H1 (cell line): ENCODE data around the gene SLC7A6OS. TPM values are rescaled to one million over a fixed set of nuclear protein-coding genes. Genes with fewer than 3 reads are reported as not detected.

ENCODE experiments used
- CBX8 ChIP-seq: fragments of 300-800, 300-1000 bp; sonication (generic); IDR thresholded peaks from 2 replicates; pipeline ENCODE4 v1.7.1; 2016; ENCODE audit warnings: low read depth, low read length, borderline replicate concordance
- SAP30 ChIP-seq: fragments of 300-600 bp; sonication (generic); IDR thresholded peaks from 2 replicates; pipeline ENCODE4 v1.7.1; 2012; ENCODE audit warnings: low read length, moderate library complexity, mild to moderate bottlenecking, inconsistent platforms; ENCODE audit not compliant: insufficient read depth, insufficient replicate concordance
- SP1 ChIP-seq: IDR thresholded peaks from 2 replicates; pipeline ENCODE4 v1.6.1; 2011; ENCODE audit warnings: low read depth, low read length
- polyA plus RNA-seq, 7 experiments: library from polyadenylated mRNA; depleted of rRNA in 3 of 7; stranded (reverse) in 5 of 7; unstranded in 2 of 7; fragments of >200 nt in 5 of 7; fragments of 200-250 nt in 2 of 7; gene quantifications; 1 replicate in 5 of 7; 2 replicates in 1 of 7; 4 replicates in 1 of 7; pipeline versions ENCODE4 v1.2.1 to v1.2.3, GENCODE V29; 2011 to 2013; ENCODE audit warnings: missing spikeins in 2 of 7, mixed read lengths in 2 of 7
- total RNA-seq: library from RNA; stranded (reverse); fragmentation: NEBNext Ultra II Directional; extraction: Animal tissue kit (Norgen Biotek cat#: 25700); gene quantifications from 2 replicates; pipeline ENCODE4 v1.2.1, GENCODE V29; 2021
- TF ChIP-seq, protein P1 (sequence below): fragments of 300-600 bp; sonication (generic); IDR thresholded peaks from 2 replicates; pipeline ENCODE4 v1.7.1; 2012; ENCODE audit warnings: low read length, moderate library complexity, mild to moderate bottlenecking, inconsistent platforms; ENCODE audit not compliant: insufficient replicate concordance

Gene SLC7A6OS
- total and polyA plus RNA-seq, 2 of the 8 experiments (the other 6 are each of a cell fraction or from before 2014, with no cell fraction given) = 7.3 to 21.3 TPM

DNA sequence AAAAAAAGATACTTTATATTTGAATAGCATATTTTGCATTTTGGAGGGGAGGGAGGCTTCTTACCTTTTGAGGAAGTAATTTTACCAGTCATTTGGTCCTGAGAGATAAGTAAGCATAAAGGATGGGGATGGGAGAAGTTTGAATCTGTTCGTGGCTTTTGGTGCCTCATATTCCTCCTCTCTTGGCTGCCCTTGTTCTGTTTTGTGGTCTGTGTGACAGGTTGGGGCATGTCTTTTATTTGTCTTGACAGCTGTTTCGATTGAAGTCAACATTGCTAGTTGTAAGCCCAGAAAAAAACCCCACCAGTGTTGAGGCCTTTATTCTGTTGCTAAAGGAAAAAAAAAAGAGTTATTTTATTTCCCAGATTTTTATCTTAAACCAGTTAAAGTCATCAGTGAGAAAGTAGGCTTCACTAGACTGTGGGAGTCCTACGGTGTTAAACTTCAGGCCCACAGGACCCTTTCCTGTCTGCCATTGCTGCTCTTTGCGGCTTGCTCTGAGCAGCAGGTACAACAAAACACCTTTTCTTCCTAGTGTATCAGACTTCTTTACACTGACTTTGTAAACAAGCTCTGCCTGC, 35.0 kb downstream of the SLC7A6OS start (continued):
- no peak for TF ChIP-seq SAP30
- TF ChIP-seq, protein P1, sequence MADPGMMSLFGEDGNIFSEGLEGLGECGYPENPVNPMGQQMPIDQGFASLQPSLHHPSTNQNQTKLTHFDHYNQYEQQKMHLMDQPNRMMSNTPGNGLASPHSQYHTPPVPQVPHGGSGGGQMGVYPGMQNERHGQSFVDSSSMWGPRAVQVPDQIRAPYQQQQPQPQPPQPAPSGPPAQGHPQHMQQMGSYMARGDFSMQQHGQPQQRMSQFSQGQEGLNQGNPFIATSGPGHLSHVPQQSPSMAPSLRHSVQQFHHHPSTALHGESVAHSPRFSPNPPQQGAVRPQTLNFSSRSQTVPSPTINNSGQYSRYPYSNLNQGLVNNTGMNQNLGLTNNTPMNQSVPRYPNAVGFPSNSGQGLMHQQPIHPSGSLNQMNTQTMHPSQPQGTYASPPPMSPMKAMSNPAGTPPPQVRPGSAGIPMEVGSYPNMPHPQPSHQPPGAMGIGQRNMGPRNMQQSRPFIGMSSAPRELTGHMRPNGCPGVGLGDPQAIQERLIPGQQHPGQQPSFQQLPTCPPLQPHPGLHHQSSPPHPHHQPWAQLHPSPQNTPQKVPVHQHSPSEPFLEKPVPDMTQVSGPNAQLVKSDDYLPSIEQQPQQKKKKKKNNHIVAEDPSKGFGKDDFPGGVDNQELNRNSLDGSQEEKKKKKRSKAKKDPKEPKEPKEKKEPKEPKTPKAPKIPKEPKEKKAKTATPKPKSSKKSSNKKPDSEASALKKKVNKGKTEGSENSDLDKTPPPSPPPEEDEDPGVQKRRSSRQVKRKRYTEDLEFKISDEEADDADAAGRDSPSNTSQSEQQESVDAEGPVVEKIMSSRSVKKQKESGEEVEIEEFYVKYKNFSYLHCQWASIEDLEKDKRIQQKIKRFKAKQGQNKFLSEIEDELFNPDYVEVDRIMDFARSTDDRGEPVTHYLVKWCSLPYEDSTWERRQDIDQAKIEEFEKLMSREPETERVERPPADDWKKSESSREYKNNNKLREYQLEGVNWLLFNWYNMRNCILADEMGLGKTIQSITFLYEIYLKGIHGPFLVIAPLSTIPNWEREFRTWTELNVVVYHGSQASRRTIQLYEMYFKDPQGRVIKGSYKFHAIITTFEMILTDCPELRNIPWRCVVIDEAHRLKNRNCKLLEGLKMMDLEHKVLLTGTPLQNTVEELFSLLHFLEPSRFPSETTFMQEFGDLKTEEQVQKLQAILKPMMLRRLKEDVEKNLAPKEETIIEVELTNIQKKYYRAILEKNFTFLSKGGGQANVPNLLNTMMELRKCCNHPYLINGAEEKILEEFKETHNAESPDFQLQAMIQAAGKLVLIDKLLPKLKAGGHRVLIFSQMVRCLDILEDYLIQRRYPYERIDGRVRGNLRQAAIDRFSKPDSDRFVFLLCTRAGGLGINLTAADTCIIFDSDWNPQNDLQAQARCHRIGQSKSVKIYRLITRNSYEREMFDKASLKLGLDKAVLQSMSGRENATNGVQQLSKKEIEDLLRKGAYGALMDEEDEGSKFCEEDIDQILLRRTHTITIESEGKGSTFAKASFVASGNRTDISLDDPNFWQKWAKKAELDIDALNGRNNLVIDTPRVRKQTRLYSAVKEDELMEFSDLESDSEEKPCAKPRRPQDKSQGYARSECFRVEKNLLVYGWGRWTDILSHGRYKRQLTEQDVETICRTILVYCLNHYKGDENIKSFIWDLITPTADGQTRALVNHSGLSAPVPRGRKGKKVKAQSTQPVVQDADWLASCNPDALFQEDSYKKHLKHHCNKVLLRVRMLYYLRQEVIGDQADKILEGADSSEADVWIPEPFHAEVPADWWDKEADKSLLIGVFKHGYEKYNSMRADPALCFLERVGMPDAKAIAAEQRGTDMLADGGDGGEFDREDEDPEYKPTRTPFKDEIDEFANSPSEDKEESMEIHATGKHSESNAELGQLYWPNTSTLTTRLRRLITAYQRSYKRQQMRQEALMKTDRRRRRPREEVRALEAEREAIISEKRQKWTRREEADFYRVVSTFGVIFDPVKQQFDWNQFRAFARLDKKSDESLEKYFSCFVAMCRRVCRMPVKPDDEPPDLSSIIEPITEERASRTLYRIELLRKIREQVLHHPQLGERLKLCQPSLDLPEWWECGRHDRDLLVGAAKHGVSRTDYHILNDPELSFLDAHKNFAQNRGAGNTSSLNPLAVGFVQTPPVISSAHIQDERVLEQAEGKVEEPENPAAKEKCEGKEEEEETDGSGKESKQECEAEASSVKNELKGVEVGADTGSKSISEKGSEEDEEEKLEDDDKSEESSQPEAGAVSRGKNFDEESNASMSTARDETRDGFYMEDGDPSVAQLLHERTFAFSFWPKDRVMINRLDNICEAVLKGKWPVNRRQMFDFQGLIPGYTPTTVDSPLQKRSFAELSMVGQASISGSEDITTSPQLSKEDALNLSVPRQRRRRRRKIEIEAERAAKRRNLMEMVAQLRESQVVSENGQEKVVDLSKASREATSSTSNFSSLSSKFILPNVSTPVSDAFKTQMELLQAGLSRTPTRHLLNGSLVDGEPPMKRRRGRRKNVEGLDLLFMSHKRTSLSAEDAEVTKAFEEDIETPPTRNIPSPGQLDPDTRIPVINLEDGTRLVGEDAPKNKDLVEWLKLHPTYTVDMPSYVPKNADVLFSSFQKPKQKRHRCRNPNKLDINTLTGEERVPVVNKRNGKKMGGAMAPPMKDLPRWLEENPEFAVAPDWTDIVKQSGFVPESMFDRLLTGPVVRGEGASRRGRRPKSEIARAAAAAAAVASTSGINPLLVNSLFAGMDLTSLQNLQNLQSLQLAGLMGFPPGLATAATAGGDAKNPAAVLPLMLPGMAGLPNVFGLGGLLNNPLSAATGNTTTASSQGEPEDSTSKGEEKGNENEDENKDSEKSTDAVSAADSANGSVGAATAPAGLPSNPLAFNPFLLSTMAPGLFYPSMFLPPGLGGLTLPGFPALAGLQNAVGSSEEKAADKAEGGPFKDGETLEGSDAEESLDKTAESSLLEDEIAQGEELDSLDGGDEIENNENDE = no peak
- no peak for TF ChIP-seq CBX8
- no peak for TF ChIP-seq SP1
